Adipocyte (in vitro differentiated cells): ENCODE data around the gene TMEM185B.

ENCODE experiments used
- DNase-seq: peaks from one replicate; pipeline ENCODE4 v3.0.0-alpha.2; 2015; ENCODE audit warnings: low read depth
- H3K27me3 ChIP-seq: replicated peaks from 2 replicates; pipeline ENCODE4 v1.7.0; 2013; ENCODE audit warnings: mild to moderate bottlenecking, low read length, moderate library complexity; ENCODE audit not compliant: control insufficient read depth, insufficient read depth
- H3K36me3 ChIP-seq: 2 replicates; pipeline ENCODE4 v1.7.0; 2013; ENCODE audit warnings: low read length, mild to moderate bottlenecking, moderate library complexity; ENCODE audit not compliant: control insufficient read depth, insufficient read depth, severe bottlenecking
- H3K4me1 ChIP-seq: 2 replicates; pipeline ENCODE4 v1.7.0; 2013; ENCODE audit warnings: mild to moderate bottlenecking, low read length, moderate library complexity; ENCODE audit not compliant: control insufficient read depth, insufficient read depth
- H3K4me3 ChIP-seq: 2 replicates; pipeline ENCODE4 v1.7.0; 2013; ENCODE audit warnings: mild to moderate bottlenecking, low read length, moderate library complexity
- H3K9ac ChIP-seq: 2 replicates; pipeline ENCODE4 v1.7.0; 2013; ENCODE audit warnings: mild to moderate bottlenecking, low read length, moderate library complexity
- H3K9me3 ChIP-seq: 2 replicates; pipeline ENCODE4 v1.7.0; 2013; ENCODE audit warnings: mild to moderate bottlenecking, low read length, moderate library complexity; ENCODE audit not compliant: control insufficient read depth

TMEM185B gene

DNA sequence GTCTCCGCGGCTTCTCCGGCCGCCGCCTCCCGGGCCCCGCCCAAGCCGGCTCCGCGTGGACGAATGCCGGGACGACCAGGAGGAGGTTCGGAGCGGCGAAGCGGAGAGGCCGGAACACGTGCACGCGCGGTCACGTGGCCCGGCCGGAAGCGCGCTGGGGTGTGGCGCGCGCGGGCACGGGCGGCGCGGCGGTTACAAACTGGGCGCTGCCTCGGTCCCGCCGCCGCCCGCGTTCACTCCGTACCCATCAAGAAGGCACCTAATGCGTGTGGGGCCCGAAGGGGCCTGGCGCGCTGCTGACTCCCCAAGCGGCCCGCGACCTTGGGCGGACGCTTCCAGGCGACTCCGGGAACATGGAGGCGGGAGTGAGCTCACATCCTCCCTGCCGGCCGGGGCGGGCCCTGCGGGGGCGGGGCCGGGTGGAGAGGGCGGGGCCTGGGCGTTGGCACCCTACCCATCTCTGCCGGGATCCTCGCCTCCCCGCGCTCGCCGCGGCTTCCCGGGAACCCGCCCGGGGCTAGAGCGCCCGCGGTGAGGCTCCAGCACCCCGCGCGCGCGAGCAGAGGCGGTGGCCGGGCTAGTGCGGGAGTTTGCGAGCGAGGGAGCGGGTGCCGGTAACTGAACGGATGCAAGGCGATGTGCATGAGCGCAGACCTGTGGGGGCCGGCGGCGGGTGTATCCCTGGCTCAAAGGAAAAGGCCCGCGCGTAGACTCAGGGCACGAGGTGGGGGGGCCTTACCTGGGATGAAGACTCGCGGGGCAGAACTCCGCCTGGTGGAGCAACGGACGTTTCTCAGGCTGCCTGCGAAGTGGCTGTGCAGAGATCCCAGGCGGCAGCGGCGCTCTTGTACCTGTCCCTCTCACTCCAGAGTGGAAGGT is at the start of gene TMEM185B:
Gene TMEM185B (minus strand): TSS at position 367 of the 879 bp plus-strand sequence. CDS start 424 bp downstream, outside the sequence.
- DNase-seq = peak; percentile 93
- H3K9me3 ChIP-seq = no peaks in the 10 kb centered on the region
- peak within 1 kb of the TSS; percentile 85 for H3K9ac ChIP-seq
- peak within 1 kb of the TSS; percentile 82 for H3K4me3 ChIP-seq
- no peaks in the 10 kb centered on the region for H3K27me3 ChIP-seq
- H3K4me1 ChIP-seq = peaks cover 20% of the 10 kb centered on the region
- no peaks in the 10 kb centered on the region for H3K36me3 ChIP-seq

DNA sequence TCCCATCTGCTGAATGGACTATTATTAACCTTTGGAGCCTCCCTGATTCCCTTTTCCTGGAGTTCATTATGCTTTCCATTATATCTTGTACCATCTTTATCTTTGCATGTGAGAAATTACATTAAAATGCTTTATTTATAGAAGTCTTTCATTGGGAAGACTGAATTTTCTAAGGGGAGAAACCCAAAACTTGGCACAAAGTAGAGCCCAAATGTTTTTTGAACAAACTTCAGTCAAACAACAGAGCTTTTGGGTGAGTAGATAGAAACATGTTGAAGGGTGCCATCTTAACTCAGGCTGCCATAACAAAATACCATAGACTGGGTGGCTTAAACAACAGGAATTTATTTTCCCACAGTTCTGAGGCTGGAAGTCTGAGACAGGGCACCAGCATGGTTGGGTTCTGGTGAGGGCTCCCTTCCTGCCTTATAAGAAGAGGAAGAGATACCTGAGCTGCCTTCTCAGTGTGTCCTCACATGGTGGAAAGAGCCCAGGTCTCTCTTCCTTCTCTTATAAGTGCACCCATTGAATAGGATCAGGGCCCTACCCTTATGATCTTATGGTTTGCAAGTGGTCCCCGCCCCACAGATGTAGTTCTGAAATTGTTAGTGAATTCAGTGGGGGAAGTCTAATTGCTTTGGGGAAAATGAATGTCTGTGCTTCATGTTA is 48.6 kb upstream of the TMEM185B start:
- DNase-seq = no peak
- Histone ChIP-seq H3K4me1 (no peaks in the 10 kb centered on the region), H3K9ac (no peak overlapping the region), H3K36me3 (no peaks in the 10 kb centered on the region), H3K4me3 (no peak overlapping the region), H3K27me3 (no peaks in the 10 kb centered on the region), H3K9me3 (no peaks in the 10 kb centered on the region)

DNA sequence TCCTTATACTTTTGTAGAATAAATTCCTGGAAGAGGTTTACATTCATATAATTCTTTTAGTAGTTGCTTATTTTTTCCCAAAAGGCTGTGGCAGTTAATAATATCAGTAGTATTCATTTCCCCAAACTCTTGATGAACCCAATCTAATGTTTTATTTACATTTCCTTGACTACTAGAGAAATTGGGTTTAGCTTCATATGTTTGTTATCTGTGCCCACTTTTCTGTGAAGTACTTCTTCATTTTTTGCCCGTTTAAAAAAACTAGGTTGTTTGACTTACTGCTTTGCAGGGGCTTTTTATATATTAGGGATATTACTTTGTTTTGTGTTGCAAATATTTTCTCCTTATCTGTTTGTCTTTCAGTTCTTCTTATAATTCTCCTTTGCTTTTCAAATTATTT is 46.6 kb upstream of the TMEM185B start:
- no peaks in the 10 kb centered on the region for H3K27me3 ChIP-seq
- no peak for DNase-seq
- no peaks in the 10 kb centered on the region for H3K36me3 ChIP-seq
- no peaks in the 10 kb centered on the region for H3K4me1 ChIP-seq
- H3K9me3 ChIP-seq = no peaks in the 10 kb centered on the region
- no peak overlapping the region for H3K4me3 ChIP-seq
- no peak overlapping the region for H3K9ac ChIP-seq

DNA sequence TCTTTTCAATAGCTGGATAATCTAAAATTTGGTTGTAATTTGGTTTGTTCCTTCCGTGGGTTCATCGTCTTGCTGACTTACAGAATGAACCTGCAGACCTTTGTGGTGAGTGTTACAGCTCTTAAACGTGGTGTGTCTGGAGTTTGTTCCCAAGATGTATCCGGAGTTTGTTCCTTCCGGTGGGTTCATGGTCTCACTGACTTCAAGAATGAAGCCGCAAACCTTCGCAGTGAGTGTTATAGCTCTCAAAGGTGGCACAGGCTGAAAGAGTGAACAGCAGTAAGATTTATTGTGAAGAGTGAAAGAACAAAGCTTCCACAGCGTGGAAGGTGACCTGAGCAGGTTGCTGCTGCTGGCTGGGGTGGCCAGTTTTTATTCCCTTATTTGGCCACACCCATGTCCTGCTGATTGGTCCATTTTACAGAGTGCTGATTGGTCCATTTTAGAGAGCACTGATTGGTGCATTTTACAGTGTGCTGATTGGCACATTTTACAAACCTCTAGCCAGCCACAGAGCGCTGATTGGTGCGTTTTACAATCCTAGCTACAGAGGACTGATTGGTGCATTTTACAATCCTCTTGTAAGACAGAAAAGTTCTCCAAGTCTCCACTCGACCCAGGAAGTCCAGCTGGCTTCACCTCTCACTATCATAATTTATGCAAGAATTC is 46.0 kb upstream of the TMEM185B start:
- H3K36me3 ChIP-seq = no peaks in the 10 kb centered on the region
- no peaks in the 10 kb centered on the region for H3K9me3 ChIP-seq
- no peak overlapping the region for H3K4me3 ChIP-seq
- no peak overlapping the region for H3K9ac ChIP-seq
- DNase-seq = no peak
- no peaks in the 10 kb centered on the region for H3K27me3 ChIP-seq
- H3K4me1 ChIP-seq = no peaks in the 10 kb centered on the region

DNA sequence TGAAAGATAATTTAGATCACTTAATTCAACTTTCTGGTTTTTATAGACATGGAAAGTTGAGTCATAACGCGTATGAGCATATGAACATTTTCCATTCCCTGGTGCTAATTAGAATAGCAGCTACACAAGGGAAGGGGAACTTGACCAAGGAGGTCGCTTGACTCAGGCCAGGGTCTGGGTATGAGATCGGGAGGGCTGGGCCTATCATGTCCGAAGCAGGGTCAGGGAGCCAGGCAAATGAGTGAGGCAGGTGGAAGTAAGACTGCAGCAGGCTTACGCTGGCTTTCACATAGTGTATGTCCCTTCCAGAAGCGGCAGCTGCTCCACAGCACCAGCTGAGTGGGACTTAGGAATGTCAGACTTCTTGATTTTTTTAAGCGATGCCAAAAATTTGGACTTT is 44.1 kb upstream of the TMEM185B start:
- Histone ChIP-seq H3K9ac (no peak overlapping the region), H3K9me3 (no peaks in the 10 kb centered on the region), H3K4me3 (no peak overlapping the region), H3K36me3 (no peaks in the 10 kb centered on the region), H3K27me3 (no peaks in the 10 kb centered on the region), H3K4me1 (peaks cover 6% of the 10 kb centered on the region)
- no peak for DNase-seq

DNA sequence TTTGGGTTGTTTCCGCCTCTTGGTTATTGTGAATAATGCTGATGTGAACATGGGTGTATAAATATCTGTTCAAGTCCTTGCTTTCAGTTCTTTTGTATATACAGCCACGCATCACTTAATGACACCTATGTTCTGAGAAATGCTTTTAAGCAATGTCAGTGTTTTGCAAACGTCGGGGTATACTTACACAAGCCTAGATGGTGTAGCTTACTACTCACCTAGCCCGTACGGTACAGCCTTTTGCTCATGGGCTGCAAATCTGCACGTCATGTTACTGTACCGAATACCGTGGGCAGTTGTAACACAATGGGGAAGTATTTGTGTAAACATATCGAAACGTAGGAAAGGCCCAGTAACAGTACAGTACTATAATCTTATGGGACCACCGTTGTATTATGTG is 41.8 kb upstream of the TMEM185B start:
- H3K9me3 ChIP-seq = no peaks in the 10 kb centered on the region
- H3K9ac ChIP-seq = no peak overlapping the region
- DNase-seq = no peak
- H3K4me1 ChIP-seq = peaks cover 6% of the 10 kb centered on the region
- H3K27me3 ChIP-seq = no peaks in the 10 kb centered on the region
- no peak overlapping the region for H3K4me3 ChIP-seq
- no peaks in the 10 kb centered on the region for H3K36me3 ChIP-seq

DNA sequence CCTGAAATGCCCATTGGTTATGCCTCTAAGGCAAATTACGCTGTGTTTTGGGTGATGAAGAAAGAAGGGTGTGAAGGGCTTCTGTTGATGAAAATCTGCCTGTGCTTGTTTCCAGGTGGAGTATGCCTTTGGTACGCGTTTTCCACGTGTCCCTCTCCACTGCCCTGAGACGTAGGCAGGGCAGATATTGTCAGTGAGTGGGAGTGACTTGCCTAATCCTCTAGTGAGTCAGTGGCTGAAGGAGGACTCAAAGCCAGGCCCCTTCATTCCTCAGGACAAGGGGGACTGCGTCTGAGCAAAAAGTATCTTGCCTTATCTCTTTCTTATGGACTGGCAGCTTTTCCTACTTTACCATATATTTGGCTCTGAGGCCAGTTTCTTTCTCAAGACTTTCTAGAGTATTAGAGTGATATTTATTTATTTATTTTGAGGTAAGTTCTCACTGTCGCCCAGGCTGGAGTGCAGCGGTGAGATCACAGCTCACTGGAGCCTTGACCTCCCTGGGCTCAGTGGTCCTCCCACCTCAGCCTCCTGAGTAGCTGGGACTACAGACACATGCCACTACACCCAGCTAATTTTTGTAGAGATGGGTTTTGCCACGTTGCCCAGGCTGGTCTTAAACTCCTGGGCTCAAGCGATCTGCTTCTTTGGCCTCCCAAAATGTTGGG is 39.7 kb upstream of the TMEM185B start:
- H3K36me3 ChIP-seq = no peaks in the 10 kb centered on the region
- DNase-seq = peak; percentile 73
- no peak overlapping the region for H3K4me3 ChIP-seq
- no peaks in the 10 kb centered on the region for H3K27me3 ChIP-seq
- peaks cover 6% of the 10 kb centered on the region for H3K4me1 ChIP-seq
- H3K9ac ChIP-seq = no peak overlapping the region
- no peaks in the 10 kb centered on the region for H3K9me3 ChIP-seq

DNA sequence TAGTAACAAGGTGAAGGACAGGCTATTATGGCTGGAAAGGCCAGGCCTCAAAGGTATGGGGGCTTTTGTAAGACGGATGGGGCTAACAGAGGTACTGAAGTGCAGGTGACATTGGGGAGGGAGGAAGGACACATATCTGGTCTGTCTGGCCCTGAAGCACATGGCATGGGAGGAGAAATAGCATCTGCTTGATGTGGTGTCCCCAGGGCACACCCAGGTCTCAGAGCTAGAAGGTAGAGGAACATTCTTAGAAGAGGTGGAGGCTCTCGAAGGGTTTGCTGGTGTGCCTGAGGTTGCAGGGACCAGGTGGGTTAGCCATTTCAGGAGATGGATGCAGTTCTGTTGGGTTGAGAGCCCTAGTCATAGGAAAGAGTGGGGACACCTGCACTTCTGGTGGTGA is 39.0 kb upstream of the TMEM185B start:
- no peak overlapping the region for H3K4me3 ChIP-seq
- H3K9me3 ChIP-seq = no peaks in the 10 kb centered on the region
- H3K9ac ChIP-seq = no peak overlapping the region
- DNase-seq = no peak
- no peaks in the 10 kb centered on the region for H3K27me3 ChIP-seq
- no peaks in the 10 kb centered on the region for H3K36me3 ChIP-seq
- H3K4me1 ChIP-seq = peaks cover 9% of the 10 kb centered on the region

DNA sequence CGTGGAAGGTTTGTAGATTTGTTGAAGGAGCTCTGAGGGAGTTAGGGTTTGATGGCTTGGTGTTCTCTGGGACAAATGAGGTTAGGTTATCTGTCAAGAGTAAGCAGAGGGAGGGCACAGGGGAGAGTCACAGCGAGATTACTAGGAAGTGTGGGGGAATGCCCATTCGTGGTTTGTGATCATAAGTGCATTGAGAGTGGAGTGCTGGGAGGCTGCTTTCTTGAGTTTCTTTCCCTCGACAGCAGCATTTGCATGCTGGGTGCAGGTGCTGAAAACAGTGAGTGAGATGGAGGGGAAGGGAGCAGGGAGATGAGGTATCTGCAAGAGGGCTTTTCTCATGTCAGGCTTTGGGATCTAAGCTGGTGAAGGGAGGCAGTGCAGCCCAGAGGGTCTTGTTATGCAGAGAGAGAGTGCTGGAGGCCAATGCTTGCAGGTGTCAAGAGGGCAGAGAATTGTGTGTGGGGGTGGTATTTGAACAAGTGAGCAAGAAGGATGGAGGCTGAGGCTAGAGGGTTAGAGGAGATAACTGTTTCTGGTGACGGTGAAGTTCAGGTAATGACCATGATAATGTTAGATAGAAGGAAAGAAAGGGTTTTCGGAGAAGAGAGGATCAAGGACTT is 38.3 kb upstream of the TMEM185B start:
- no peaks in the 10 kb centered on the region for H3K27me3 ChIP-seq
- peaks cover 10% of the 10 kb centered on the region for H3K4me1 ChIP-seq
- no peaks in the 10 kb centered on the region for H3K9me3 ChIP-seq
- DNase-seq = no peak
- no peak overlapping the region for H3K9ac ChIP-seq
- H3K4me3 ChIP-seq = no peak overlapping the region
- H3K36me3 ChIP-seq = no peaks in the 10 kb centered on the region

DNA sequence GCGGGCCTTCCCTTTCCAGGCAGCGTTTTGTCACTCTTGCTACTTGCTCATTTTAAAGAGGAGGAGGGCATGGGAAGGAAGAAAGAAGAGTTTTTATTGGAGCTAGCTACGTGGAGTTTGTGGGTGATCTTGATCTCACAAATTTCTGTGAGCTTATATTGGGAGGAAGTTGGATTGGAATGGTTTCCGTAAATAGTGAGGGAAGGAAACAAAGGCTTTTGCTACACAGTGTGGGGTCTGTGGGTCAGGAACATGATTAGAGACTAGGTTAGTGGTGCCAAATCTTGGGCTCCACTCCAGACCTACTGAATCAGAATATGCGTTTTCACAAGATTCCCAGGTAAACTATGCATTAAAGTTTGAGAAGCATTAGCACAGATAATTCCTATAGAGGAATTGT is 37.5 kb upstream of the TMEM185B start:
- H3K36me3 ChIP-seq = no peaks in the 10 kb centered on the region
- peaks cover 10% of the 10 kb centered on the region for H3K4me1 ChIP-seq
- DNase-seq = no peak
- H3K9ac ChIP-seq = no peak overlapping the region
- no peaks in the 10 kb centered on the region for H3K9me3 ChIP-seq
- no peak overlapping the region for H3K4me3 ChIP-seq
- H3K27me3 ChIP-seq = no peaks in the 10 kb centered on the region
